Psoas muscle (tissue), 8 donors: ENCODE results near the gene IYD. TPM values are rescaled to one million over a fixed set of nuclear protein-coding genes. Genes with fewer than 3 reads are reported as not detected.
"Not testable (repeated sequence)": the region's sequence is repeated elsewhere in the genome, so short reads cannot be mapped to it uniquely, and the experiment has no call there.

Experiments
- ATAC-seq, 4 donors: fragments of 200-7000 bp; cut with Tn5 transposase; one replicate each; pipeline ENCODE4 v1.9.1; 2020; ENCODE audit warnings: moderate library complexity in 3 of 4, mild to moderate bottlenecking in 2 of 4
- DNase-seq, 2 donors: peaks; one replicate each; pipeline ENCODE4 v3.0.0-alpha.2; 2020
- H3K27ac ChIP-seq: fragments of 200-600 bp; one replicate; pipeline ENCODE4 v1.8.0; 2022
- H3K27me3 ChIP-seq, 3 donors: fragments of 200-600 bp in 1 of 3; one replicate each; pipeline versions ENCODE4 v1.6.1 to v1.8.0; 2013 to 2022; ENCODE audit warnings: low read length in 2 of 3, mild to moderate bottlenecking in 2 of 3, moderate library complexity in 1 of 3; ENCODE audit not compliant: insufficient read depth in 3 of 3
- H3K36me3 ChIP-seq, 2 donors: fragments of 200-600 bp in 1 of 2; one replicate each; pipeline versions ENCODE4 v1.6.1 to v1.8.0; 2013 to 2022; ENCODE audit warnings: low read depth in 1 of 2, mild to moderate bottlenecking in 1 of 2, moderate library complexity in 1 of 2; ENCODE audit not compliant: insufficient read depth in 1 of 2
- H3K4me1 ChIP-seq: fragments of 200-600 bp; one replicate; pipeline ENCODE4 v1.8.0; 2022
- H3K4me3 ChIP-seq: fragments of 200-600 bp; one replicate; pipeline ENCODE4 v1.8.0; 2022; ENCODE audit warnings: mild to moderate bottlenecking
- H3K9me3 ChIP-seq: fragments of 200-600 bp; one replicate; pipeline ENCODE4 v1.8.0; 2022
- WGBS, 3 donors: extraction: QIAGEN DNeasy Blood & Tissue Kit; methylation state at CpG; one replicate each; pipeline versions ENCODE4 v1.1.6 to v1.1.7; 2013; 5-methylcytosine and 5-hydroxymethylcytosine counted together
- intact Hi-C, 2 donors: fragments of 100-400 bp; cut with DNase I; formaldehyde crosslinking; loops; one replicate each; pipeline versions ENCODE4 v1.11.0 to v1.14.2; 2022
- polyA plus RNA-seq, 3 donors: library from polyadenylated mRNA; stranded (reverse); fragments of 200-250 nt; gene quantifications; one replicate each; pipeline ENCODE4 v1.2.3, GENCODE V29; 2013
- total RNA-seq, 4 donors: library from RNA; stranded (reverse); fragmentation: NEBNext Ultra II Directional in 2 of 4; extraction: Animal tissue kit (Norgen Biotek cat#: 25700) in 2 of 4; gene quantifications; one replicate each; pipeline versions ENCODE4 v1.2.1 to v1.2.4, GENCODE V29; 2021 to 2023
- TF ChIP-seq, protein P1 (sequence below): fragments of 200-600 bp; IDR thresholded peaks from one replicate; pipeline ENCODE4 v1.8.0; 2022; ENCODE audit warnings: antibody characterized with exemption
- donor health status: healthy with polysubstance abuse.
- donor health status: DM: no; HTN: no; CAD: no; lungs with moderate emphysema.
- donor health status: Bipolar disorder and iron deficiency.
- donor health status: healthy.
- donor health status: DM: yes; HTN: yes; CAD: no.
- donor health status: DM: no; HTN: no; CAD: no.
- donor health status: DM: no; HTN: no; CAD: no.
- donor health status: DM: yes; HTN: yes; CAD: no.

The IYD gene
- total and polyA plus RNA-seq, 7 donors, result 0.04 to 0.28 (median 0.05) TPM; not detected in 4

DNA sequence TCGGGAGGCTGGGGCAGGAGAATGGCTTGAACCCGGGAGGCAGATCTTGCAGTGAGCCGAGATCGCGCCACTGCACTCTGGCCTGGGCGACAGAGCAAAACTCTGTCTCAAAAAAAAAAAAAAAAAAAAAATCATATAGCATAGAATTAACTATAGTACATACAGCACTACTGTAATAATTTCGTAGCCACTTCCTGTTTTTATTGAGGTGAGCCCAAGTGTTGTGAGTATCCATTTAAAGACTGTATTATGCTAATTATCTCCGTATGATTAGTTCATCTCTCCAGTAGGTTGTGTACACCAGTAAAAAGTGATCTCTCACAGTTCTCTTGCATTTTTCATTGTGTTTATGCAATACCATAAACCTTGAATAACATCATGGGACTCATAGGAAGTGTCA lies 70.6 kb downstream of the IYD start:
- Histone ChIP-seq H3K36me3 (no peaks in the 10 kb centered on the region), H3K9me3 (no peaks in the 10 kb centered on the region), H3K4me1 (no peaks in the 10 kb centered on the region), H3K27me3 (no peaks in the 10 kb centered on the region), H3K4me3 (no peak overlapping the region), H3K27ac (no peak overlapping the region)
- 96 to 97% (median 96%) methylated on average over 8 of the region's 8 CpGs for WGBS, 3 donors
- DNase-seq, result no peak
- TF ChIP-seq, protein P1, sequence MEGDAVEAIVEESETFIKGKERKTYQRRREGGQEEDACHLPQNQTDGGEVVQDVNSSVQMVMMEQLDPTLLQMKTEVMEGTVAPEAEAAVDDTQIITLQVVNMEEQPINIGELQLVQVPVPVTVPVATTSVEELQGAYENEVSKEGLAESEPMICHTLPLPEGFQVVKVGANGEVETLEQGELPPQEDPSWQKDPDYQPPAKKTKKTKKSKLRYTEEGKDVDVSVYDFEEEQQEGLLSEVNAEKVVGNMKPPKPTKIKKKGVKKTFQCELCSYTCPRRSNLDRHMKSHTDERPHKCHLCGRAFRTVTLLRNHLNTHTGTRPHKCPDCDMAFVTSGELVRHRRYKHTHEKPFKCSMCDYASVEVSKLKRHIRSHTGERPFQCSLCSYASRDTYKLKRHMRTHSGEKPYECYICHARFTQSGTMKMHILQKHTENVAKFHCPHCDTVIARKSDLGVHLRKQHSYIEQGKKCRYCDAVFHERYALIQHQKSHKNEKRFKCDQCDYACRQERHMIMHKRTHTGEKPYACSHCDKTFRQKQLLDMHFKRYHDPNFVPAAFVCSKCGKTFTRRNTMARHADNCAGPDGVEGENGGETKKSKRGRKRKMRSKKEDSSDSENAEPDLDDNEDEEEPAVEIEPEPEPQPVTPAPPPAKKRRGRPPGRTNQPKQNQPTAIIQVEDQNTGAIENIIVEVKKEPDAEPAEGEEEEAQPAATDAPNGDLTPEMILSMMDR, result no peak
- intact Hi-C loops, result no loop called here
- ATAC-seq, result no peak

DNA sequence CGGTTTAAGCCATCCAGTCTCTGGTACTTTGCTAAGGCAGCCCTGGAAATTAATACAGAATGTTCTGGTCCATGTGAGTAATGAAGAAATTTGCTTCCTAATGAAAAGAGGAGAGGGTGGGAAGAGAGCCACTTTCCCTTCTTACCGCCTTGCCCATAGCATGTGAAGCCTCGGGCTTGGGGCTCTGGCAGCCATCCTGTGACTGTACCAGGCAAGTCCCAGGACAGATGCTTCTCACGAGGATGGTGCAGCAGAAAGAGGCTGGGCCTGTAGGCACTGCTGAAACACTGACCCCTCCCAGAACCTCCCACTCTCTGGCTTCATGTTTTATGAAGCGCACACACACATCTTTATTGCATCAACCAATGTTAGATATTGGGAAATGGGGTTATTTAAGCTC lies 74.8 kb downstream of the IYD start:
- TF ChIP-seq, protein P1, result no peak
- Histone ChIP-seq H3K4me1 (no peaks in the 10 kb centered on the region), H3K4me3 (no peak overlapping the region), H3K27me3 (peaks cover 0 to 6% (median 0%) of the 10 kb centered on the region in 3 donors), H3K27ac (no peak overlapping the region), H3K9me3 (no peaks in the 10 kb centered on the region), H3K36me3 (no peaks in the 10 kb centered on the region)
- intact Hi-C loops, result no loop called here
- ATAC-seq (no peak), DNase-seq (no peak)
- 38 to 64% (median 60%) methylated on average over 4 to 5 of the region's 5 CpGs for WGBS, 3 donors

- Histone ChIP-seq H3K36me3 (no peaks in the 10 kb centered on the region), H3K4me1 (no peaks in the 10 kb centered on the region), H3K27me3 (peaks cover 0 to 6% (median 0%) of the 10 kb centered on the region in 3 donors), H3K4me3 (no peak overlapping the region), H3K9me3 (no peaks in the 10 kb centered on the region), H3K27ac (no peak overlapping the region)
- no peak for DNase-seq
- intact Hi-C loops, result no loop called here
- 71 to 90% (median 77%) methylated on average over 6 of the region's 6 CpGs for WGBS, 3 donors
- ATAC-seq, result no peak
- TF ChIP-seq, protein P1, result no peak
These were observed 75.5 kb downstream of the IYD start for GRCh38 chr6:150444308-150444707.

GRCh38 chr6:150445486-150445885 lies 76.7 kb downstream of the IYD start:
- no peaks in the 10 kb centered on the region for H3K4me1 ChIP-seq
- no peak for DNase-seq
- intact Hi-C loops, result no loop called here
- WGBS, 3 donors, result 93 to 97% (median 93%) methylated on average over 2 of the region's 2 CpGs
- TF ChIP-seq, protein P1, result no peak
- H3K4me3 ChIP-seq, result no peak overlapping the region
- H3K9me3 ChIP-seq, result no peaks in the 10 kb centered on the region
- H3K36me3 ChIP-seq, result no peaks in the 10 kb centered on the region
- ATAC-seq, result no peak
- no peak overlapping the region for H3K27ac ChIP-seq
- peaks cover 0 to 6% (median 0%) of the 10 kb centered on the region in 3 donors for H3K27me3 ChIP-seq

DNA sequence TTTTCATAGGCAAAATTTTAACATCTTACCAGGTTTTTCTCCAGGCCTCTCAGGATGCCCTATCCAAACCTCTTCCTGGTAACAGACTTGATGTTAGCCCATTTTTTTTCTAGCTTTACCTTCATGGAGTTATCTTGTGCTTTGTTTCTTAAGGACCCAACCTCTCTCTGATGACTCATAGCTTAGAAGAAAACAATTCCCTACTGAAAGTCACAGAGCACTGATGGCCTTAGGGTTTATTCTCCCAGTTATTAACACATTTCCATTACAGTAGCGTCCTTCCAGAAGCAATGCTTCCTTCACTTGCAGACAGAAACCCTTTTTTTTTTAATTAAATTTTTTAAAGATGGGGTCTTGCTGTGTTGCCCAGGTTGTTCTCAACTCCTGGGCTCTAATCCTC lies 79.4 kb downstream of the IYD start:
- no peak for ATAC-seq
- intact Hi-C loops, result no loop called here
- 84 to 92% (median 88%) methylated on average over 1 of the region's 1 CpG for WGBS, 3 donors

GRCh38 chr6:150449055-150449454 lies 80.2 kb downstream of the IYD start:
- H3K36me3 ChIP-seq, H3K4me3 ChIP-seq, DNase-seq, ATAC-seq, H3K4me1 ChIP-seq, H3K27ac ChIP-seq, H3K27me3 ChIP-seq, intact Hi-C loops, H3K9me3 ChIP-seq: not testable (repeated sequence)
- 94 to 97% (median 96%) methylated on average over 5 of the region's 5 CpGs for WGBS, 3 donors

More for the DNA sequence above, 79.4 kb downstream of the IYD start:
- no peak overlapping the region for H3K27ac ChIP-seq
- peaks cover 0 to 6% (median 0%) of the 10 kb centered on the region in 3 donors for H3K27me3 ChIP-seq
- TF ChIP-seq, protein P1, result no peak
- DNase-seq, result no peak
- no peaks in the 10 kb centered on the region for H3K9me3 ChIP-seq
- H3K4me3 ChIP-seq, result no peak overlapping the region
- H3K36me3 ChIP-seq, result no peaks in the 10 kb centered on the region
- H3K4me1 ChIP-seq, result no peaks in the 10 kb centered on the region
